HG02623 (cell line): ENCODE data around the gene LIN7B.
"Not testable (repeated sequence)": the region's sequence is repeated elsewhere in the genome, so short reads cannot be mapped to it uniquely, and the experiment has no call there.

ENCODE experiments used
- ATAC-seq: cut with Tn5 transposase; IDR thresholded peaks from one replicate; pipeline ENCODE4 v1.9.1; 2021; ENCODE audit warnings: moderate library complexity; ENCODE audit not compliant: unreplicated experiment

Gene LIN7B

GRCh38 chr19:49113762-49114629 is at the start of gene LIN7B:
LIN7B (plus strand) TSS chr19:49114370; CDS start chr19:49114405, 35 bp downstream.
- ATAC-seq = peak; percentile 45

- no peak for ATAC-seq
Observed at GRCh38 chr19:49064768-49065611, 49.2 kb upstream of the LIN7B start, which contains the start of gene NTF4. NTF4 (minus strand) TSS chr19:49064818; CDS start chr19:49061997, 2,821 bp downstream.

- ATAC-seq = no peak
Observed at GRCh38 chr19:49065905-49066512, 48.2 kb upstream of the LIN7B start.

GRCh38 chr19:49067554-49067953 is 46.6 kb upstream of the LIN7B start:
- ATAC-seq = no peak

GRCh38 chr19:49069026-49069425 is 45.1 kb upstream of the LIN7B start:
- no peak for ATAC-seq

- ATAC-seq = no peak
Observed at GRCh38 chr19:49070416-49070815, 43.8 kb upstream of the LIN7B start.

- ATAC-seq = no peak
Observed at GRCh38 chr19:49071860-49072547, 42.2 kb upstream of the LIN7B start.

GRCh38 chr19:49073514-49074378 is 40.4 kb upstream of the LIN7B start:
- no peak for ATAC-seq

GRCh38 chr19:49074869-49075268 is 39.3 kb upstream of the LIN7B start:
- not testable (repeated sequence) for ATAC-seq

- ATAC-seq = no peak
Observed at GRCh38 chr19:49080392-49080791, 33.8 kb upstream of the LIN7B start.

- ATAC-seq = no peak
Observed at GRCh38 chr19:49081273-49081672, 32.9 kb upstream of the LIN7B start.

GRCh38 chr19:49084206-49085019 is 29.8 kb upstream of the LIN7B start:
- no peak for ATAC-seq

- peak; percentile 93 for ATAC-seq
Observed at GRCh38 chr19:49085020-49085867, 28.9 kb upstream of the LIN7B start, which contains the start of gene SNRNP70. SNRNP70 (plus strand) TSS chr19:49085451; CDS start chr19:49086415, 964 bp downstream.

GRCh38 chr19:49085868-49086232 is 28.3 kb upstream of the LIN7B start:
- ATAC-seq = no peak

- ATAC-seq = no peak
Observed at GRCh38 chr19:49086296-49086695, 27.9 kb upstream of the LIN7B start.

- ATAC-seq = no peak
Observed at GRCh38 chr19:49091391-49092038, 22.7 kb upstream of the LIN7B start.

- no peak for ATAC-seq
Observed at GRCh38 chr19:49092686-49093085, 21.5 kb upstream of the LIN7B start.
